ENCODE measurements around the gene DGAT2.

The DGAT2 gene

DNA sequence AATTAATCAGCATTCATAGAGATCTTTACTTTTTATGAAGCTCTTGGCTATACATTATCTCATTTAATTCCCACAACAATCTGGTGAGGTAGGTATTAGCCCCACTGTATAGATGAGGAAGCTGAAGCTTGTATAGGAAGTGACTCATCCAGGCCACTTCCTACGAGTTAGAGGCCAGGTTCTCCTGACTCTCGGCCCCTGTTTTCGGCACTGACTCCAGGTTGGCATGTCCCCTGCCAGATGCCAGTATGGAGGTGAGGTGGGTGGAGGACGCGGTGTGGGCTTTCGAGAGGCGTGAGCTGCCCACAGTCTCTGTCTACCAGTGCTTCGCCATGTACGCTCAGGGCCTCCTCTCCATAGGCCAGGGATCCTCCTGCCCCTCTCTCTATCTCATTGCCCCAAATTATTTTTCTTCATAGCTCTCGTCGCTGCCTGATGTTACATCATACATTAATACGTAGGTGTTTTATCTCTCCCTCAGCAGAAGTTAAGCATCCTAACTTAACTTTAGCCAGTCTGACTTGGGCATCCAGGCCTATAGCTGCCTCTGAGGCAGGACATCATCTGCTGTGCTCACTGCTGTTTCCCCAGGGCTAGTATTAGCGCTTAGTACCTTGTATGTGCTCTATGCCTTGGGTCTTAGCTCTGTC, 9.0 kb downstream of the DGAT2 start:
- in situ Hi-C loops (cut with HindIII; ENCODE audit: low sequenced_read_pairs), result no loop called here

DNA sequence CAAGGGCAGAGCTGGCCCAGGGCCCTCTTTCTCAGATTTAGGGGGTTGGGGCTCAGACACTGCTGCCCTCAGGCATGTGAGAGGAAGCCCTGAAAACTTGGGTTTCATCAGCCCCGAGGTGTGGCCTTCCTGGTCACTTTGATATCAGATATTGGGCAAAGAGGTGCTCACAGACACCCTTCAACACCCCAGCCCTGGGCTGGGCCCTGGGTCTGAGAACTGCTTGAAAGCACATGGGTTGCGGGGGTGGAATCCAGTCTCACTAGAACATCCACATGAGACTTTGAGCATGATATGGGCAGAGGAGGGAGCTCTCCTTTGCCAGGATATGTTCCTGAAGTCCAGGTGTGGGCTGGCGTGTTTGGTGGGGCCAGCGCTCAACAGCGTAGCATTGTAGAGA, 10.4 kb downstream of the DGAT2 start:
- in situ Hi-C loops (cut with HindIII; ENCODE audit: low sequenced_read_pairs), result no loop called here

DNA sequence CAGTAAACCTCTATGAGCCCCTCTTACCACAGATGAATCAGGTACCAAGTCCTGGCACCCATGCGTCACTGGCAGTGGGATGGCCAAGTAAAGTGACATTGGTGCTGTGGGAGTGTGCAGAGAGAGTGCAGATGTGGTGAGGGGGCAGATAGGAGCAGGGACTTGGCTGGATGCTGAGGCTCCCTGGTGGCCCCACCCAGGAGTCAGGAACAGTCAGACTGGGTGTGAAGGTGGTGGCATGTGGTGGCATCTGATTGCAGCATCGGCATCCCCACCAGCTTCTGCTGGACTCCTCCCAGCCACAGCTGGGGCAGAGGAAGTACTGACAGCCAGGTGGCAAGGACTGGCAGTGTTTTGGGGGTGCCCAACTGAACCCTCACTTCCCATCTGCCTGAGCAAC, 11.4 kb downstream of the DGAT2 start:
- in situ Hi-C loops (cut with HindIII; ENCODE audit: low sequenced_read_pairs), result no loop called here

DNA sequence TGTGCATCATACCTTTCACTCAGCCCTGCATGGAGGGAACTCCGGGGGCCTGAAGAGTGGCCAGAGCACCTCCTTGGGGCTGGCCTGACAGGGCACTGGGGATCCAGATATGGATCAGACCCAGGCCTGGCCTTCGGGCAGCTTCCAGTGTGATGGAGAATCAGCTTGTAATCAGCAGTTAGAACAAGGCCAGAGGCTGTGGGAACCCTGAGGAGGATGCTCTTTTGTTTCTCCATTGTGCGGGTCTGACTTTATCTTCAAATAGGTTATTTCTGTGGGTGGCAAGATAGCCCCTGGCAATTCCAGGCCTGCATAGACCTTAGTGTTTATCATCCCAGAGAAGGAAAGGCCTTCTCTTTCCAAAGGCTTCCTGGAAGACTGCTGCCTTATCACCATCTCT, 12.3 kb downstream of the DGAT2 start:
- in situ Hi-C loops (cut with HindIII; ENCODE audit: low sequenced_read_pairs), result no loop called here

DNA sequence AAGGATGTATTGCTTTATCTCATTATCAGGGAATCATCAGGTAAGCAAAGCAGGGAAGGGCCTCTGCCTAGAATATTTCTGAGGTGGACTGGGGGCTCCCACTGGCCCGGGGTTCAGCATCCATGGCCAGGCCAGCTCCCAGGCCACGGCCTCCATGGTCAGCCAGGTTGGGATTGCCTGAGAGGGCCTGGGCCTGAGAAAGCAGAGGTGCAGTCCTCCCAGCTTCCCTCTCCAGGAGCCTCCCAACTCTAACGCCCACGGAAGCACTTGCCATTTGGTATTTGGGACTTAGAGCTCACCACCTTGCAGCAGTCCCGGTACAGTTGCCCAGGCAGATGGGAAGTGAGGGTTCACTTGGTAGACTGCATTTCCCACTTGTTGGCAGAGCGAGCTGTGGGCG, 12.7 kb downstream of the DGAT2 start:
- in situ Hi-C loops (cut with HindIII; ENCODE audit: low sequenced_read_pairs), result no loop called here

DNA sequence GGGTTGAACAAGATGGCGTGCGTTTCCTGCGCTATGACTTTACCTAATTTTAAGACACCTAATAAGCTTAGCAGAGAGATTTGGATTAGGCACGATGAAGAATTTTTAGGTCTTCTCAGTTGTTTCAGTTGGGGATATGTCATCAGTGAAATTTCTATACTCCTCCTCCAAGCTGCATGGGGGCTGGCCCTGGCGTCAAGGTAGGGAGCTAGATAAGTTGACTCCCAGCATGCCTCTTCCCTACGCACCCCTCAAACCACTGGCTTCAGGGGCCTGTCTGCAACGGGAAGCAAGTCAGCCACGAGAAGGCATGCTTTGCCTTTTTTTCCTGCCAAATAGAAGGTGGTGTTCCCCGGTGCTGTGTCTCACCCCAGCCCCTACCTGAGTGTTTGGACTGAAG, 13.3 kb downstream of the DGAT2 start:
- in situ Hi-C loops (cut with HindIII; ENCODE audit: low sequenced_read_pairs), result no loop called here

DNA sequence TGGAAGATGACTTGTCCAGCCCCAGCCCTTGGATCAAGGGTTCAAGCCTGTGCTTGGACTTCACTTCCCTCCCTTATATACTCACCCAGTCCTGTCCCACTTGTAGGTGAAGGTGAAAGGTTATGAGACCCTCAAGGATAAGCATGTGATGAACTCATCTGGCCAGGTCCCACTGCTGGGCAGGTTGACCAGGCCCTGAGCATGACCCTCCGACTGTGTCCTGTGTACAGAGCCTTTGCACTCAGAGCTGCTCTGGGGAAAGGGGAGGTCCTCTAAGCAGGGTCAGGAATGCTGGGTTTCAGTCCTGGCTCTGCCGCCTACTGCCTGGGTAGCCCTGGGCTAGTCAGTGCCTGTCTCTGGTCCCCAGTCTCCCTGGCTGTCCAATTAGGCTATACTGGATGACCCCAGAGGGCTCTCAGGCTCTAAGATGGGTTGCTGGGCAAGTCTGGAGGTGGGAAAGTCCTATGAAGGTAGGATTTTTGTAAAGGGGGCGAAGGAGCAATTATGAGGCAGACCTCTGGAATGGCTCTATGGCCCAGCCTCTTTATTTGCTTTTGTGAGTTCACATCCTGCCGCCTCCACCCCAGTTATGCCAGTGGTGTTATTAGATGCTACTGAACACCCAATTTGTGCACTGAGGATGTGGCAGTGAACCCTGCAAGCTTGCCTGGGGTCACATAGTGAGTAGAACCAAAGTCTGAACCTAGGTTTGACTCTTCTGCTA, 14.1 kb downstream of the DGAT2 start:
- in situ Hi-C loops (cut with HindIII; ENCODE audit: low sequenced_read_pairs), result no loop called here

DNA sequence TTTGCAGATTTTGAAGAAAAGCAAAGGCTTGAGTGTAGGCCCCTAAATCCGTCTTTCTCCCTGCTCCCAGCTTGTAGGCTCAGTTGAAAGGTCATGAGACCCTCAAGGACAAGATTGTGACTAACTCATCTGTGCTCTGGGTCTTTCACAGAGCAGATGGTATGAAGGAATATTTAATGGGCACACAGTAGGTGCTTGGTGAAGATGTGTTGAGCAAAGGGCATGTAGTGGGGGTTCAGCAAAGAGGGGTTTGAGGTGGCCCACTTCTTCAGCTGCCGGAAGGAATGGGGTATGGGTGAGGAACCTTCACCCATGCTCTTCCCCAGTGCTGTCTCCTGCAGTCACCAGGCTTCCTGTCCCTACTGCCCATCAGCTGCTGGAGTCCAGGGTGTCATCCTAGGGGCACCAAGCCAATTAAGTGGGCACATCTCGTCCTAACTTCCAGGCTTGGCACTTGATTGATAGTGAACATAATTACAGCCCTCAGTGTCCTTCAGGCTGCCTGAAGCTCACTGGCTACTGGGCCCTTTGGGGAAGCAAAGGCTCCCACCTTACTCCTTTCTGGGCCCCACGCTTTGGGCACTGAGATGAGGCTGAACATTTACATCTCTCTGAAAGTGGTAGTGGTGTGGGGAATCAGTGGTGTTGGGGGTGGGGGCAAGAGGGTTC, 15.0 kb downstream of the DGAT2 start:
- in situ Hi-C loops (cut with HindIII; ENCODE audit: low sequenced_read_pairs), result no loop called here

DNA sequence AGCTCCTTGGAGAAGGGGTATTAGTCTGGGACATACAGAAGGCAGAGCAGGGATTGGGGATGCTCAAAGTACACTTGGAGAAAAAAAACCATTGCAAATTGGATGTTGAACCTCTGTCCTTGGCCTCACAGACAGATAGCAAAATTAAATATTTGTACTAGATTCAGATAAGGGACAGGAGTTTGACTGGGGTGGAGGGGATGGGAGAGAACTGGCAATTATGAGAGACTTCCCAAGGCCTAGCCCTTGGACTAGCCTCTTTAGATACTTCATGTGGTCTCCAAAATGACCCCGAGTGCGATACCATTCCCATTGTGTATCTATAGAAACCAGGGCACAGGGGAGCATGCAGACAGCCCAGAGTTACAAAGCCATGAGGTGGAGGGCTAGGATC, 15.5 kb downstream of the DGAT2 start:
- in situ Hi-C loops (cut with HindIII; ENCODE audit: low sequenced_read_pairs), result no loop called here

DNA sequence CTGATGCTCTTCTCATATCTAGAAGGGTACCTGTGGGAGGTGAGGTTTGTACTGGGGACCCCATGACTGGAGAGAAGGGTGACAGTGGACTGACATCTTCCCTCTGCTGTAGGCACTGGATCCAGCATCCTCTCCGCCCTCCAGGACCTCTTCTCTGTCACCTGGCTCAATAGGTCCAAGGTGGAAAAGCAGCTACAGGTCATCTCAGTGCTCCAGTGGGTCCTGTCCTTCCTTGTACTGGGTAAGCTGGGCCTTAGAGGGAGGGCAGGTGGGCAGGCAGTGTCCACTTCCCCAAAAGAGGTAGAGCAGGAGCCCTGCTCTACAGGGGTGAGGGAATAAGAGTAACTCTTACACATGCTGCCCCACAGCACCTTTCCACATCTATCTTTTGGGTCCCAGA, 15.9 kb downstream of the DGAT2 start:
- in situ Hi-C loops (cut with HindIII; ENCODE audit: low sequenced_read_pairs), result no loop called here

DNA sequence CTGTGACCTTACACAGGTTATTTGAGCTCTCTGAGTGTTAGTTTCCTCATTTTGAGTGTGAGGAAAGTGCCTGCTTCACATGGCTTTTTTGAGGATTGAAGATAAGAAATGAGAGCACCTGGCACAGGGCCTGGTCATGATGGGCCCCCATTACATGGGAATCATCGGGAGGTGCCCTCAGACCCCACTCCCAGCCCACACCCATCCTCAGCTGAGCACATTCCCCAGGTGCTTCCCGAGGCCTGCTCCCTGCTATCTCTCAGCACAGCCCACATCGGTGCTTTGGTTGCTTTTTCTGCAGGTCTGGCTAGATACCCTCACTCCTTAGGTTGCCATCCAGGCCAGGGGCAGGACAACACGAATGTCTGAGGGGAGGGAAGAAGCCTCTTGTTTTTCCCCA, 16.6 kb downstream of the DGAT2 start:
- in situ Hi-C loops (cut with HindIII; ENCODE audit: low sequenced_read_pairs), result no loop called here

DNA sequence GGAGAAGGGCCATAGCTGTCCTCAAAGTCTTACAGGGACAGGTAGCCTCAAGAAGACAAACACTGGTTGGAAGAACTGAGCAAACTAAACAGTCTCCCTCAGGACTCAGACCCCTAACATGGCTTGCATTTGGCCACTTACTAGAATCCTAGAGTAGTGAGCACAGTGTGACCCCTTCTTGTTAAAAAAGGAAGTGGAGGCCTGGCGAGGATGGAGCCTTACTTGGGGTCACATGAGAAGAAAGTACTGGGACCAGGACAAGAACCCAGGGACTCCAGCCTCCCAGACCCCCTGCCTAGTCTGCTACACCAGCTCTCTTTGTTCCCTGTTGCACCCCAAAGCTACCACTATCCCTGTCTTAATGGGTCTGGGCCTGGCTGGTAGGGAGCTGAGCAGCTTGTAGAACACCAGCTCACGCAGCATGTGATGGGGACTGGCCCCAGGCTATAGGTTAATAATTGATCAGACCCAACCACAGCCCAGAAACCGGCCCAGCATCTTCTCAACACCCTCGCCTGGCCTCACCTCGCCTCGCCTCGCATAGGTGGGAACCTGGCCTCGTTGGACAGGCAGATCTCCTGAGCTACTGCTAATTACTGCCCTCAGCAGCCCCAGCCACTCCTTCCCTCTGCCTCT, 17.6 kb downstream of the DGAT2 start:
- in situ Hi-C loops (cut with HindIII; ENCODE audit: low sequenced_read_pairs), result no loop called here

DNA sequence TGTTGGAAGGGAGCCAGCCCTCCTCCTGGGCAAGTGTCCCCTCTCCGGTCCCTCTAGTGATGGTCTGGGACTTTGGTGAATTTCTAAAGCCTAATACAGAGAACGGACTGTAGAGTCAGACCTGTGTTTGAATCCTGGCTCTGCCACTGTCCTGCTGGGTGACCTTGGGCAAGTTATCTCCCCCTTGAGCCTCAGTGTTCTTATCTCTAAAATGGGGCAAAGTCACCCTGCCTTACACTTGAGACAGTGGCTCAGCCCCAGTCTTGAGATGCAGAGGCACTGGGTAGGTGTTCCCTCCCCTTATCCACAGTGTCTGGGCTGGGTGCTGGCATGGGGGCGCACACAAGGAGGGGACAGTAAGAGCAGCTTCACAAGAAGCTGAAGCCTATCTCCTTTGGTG, 20.9 kb downstream of the DGAT2 start:
- in situ Hi-C loops (cut with HindIII; ENCODE audit: low sequenced_read_pairs), result no loop called here

DNA sequence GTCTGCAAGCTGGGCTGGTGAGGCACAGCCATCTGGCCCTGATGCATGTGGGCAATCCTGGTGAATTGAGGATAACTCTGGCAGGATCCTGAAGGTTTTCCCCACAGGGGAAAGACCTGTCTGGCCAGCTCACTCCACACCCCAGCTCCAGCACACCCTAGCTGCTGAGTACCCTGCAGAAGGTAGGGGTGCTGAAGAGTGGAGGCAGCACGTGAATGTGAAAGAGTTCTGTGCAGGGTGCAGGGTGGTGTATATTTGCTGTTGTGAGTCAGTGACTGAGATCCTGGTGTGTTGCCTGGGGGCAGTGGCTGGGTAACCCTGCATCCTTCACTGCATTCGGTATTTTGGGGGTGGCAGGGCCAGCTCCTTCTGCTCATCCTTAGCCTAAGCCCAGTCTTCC, 22.4 kb downstream of the DGAT2 start:
- in situ Hi-C loops (cut with HindIII; ENCODE audit: low sequenced_read_pairs), result no loop called here

DNA sequence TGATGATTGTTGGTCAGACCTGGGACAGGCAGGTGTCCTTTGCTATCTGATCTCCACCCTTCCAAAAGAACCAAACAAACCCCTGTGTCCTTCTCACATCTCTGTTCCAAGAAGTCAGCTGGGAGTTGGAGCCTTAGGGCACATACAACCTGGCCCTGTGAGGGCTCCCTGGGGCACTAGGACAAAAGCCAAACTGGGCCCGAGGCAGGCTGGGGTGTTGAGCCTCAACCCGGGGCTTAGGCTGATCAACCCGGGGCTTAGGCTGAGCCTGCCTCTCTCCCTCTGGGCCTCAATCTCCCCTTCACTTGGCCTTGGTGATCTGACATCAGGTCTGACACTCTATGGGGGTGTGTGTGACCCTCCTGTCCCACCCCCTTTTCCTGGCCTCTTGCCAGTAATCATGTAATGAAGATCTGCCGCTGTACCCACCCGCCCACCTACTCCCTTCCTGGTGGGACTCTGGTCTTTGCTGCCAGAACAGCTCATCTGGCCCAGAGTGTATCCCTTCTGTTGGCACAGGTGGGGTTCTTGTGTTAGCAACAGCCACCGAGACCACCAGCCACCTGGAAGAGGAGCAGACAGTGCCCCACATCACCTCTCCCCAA, 23.7 kb downstream of the DGAT2 start:
- in situ Hi-C loops (cut with HindIII; ENCODE audit: low sequenced_read_pairs), result no loop called here

DNA sequence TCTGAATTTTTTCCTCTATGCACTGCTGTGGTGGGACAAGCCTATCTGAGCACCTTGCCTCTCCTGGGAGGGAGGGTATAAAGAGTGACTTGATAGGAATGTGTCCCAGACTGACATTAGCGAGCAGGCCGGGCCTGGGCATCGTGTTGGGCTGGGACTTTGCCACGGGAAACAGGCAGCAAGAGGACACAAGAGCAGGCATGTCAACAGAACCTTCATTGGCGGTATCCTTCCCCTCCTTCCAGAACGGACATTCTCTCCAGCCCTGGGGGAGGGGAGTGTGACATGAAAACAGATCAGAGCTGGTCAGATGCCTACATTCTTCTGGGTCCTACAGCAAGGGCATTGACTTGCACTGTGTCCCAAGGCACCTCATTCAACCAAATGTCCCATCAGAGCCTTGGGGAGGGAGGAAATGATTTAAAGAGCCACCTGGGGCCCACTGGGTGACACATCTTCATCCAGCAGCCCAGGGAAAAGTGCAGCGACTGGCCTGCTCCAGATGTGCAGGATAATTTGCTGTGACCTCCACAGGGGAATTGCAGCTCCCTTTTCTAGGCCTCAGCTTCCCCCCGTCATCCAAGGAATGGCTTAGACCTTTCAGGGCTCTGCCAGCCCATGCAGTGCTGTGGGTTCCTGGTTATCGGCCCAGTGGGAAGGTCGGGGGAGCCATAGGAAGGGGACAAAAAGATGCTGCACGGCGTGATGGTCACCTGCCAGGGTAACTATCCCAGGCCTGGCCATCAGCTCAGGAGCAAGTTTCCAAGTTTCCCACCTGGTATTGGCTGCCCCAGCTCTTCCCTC, 24.6 kb downstream of the DGAT2 start:
- in situ Hi-C loops (cut with HindIII; ENCODE audit: low sequenced_read_pairs), result no loop called here

DNA sequence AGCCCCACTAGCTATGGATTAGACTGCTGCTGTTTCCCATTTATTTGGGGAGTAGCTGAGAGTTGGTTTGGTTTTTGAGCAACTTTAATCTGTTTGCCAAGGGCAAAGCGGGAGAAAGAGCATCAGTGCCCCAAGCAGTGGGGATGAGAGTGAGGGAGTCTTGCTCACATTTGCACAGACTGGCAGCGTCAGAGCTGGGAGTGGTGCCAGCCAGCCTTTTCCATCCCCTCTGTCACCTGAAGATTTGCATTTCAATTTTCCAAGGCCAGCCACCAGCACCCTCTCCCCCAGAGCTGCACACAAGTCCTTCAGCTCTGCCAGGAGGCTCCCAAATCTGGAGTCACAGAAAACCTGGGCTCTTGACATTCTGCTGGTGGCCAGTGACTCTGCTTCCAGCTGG, 25.4 kb downstream of the DGAT2 start:
- in situ Hi-C loops (cut with HindIII; ENCODE audit: low sequenced_read_pairs), result no loop called here

DNA sequence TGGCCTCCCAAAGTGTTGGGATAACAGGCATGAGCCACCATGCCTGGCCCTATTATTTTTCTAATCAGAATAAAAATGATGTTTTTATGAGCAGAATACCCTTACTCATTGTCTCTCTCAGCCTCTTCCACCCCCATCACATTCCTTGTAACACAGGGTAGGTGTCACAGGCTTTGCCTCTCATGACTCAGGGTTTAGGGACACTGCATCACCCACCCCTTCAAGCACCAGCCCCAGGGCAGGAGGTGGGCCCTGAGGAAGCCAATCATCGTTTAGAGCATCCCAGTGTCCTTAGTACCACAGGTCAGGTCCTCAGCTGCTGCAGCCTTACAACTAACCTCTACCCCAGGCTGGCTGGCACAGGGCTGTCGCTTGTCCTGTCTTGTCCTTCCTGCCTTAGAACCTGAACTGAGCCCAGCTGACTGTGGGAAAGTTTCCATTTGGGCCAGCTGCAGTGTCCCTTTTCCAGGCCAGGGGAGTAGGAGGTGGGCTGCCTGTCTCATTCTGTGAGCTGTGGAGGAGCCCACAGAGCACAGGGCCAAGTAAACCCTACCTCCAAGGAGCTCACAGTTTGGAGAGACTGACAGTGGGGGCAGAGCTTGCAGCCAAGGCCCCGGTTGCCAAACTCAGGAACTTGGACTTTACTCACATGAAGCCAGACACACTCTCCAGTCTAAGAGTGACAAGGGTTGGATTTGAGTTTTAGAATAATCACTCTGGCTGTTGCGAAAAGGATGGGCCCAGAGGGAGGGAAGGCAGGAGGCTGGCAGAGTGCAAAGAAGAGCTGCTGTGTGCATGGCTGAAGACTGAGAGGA, 26.9 kb downstream of the DGAT2 start:
- in situ Hi-C loops (cut with HindIII; ENCODE audit: low sequenced_read_pairs), result no loop called here

DNA sequence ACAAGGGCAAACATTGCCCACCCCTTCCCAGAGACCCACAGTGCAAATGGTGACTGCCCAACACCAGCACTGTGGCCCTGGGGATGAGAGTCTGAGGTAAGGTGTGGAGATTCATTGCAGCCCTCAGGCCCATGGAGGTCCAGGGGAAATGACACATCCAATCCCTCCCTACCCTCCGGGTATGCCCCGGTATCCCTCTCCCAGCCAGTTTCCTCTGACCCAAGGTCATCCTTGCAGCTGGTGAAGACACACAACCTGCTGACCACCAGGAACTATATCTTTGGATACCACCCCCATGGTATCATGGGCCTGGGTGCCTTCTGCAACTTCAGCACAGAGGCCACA, 27.5 kb downstream of the DGAT2 start:
- in situ Hi-C loops (cut with HindIII; ENCODE audit: low sequenced_read_pairs), result no loop called here

DNA sequence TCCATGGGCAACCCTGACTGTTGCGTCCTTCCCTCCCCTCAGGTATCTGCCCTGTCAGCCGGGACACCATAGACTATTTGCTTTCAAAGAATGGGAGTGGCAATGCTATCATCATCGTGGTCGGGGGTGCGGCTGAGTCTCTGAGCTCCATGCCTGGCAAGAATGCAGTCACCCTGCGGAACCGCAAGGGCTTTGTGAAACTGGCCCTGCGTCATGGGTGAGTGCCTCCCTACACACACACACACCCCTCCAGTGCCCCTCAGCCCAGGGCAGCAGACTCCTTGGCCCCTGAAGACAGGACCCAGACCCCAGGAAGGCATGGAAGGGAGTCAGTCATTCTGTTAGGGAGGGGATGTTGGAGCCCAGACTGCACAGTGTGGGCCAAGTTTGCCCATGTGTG, 28.5 kb downstream of the DGAT2 start:
- in situ Hi-C loops (cut with HindIII; ENCODE audit: low sequenced_read_pairs), result no loop called here
